ENCODE measurements around the gene RFPL3.
"Not testable (repeated sequence)": the region's sequence is repeated elsewhere in the genome, so short reads cannot be mapped to it uniquely, and the experiment has no call there.

The RFPL3 gene

GRCh38 chr22:32357567-32357966 is at the start of gene RFPL3:
TSS of gene RFPL3 (plus strand) at chr22:32357867. CDS start at chr22:32358072, 205 bp downstream.
- H3K4me1 Mint-ChIP-seq, H3K27me3 Mint-ChIP-seq, H3K27ac Mint-ChIP-seq, H3K4me3 Mint-ChIP-seq, H3K36me3 Mint-ChIP-seq, H3K9me3 Mint-ChIP-seq: not testable (repeated sequence)

GRCh38 chr22:32308191-32308590 is 49.5 kb upstream of the RFPL3 start:
- no peak overlapping the region for H3K4me3 Mint-ChIP-seq
- no peak overlapping the region for H3K27ac Mint-ChIP-seq
- H3K4me1 Mint-ChIP-seq, result no peaks in the 10 kb centered on the region
- no peaks in the 10 kb centered on the region for H3K36me3 Mint-ChIP-seq
- H3K27me3 Mint-ChIP-seq, result peaks cover 24% of the 10 kb centered on the region
- no peaks in the 10 kb centered on the region for H3K9me3 Mint-ChIP-seq

DNA sequence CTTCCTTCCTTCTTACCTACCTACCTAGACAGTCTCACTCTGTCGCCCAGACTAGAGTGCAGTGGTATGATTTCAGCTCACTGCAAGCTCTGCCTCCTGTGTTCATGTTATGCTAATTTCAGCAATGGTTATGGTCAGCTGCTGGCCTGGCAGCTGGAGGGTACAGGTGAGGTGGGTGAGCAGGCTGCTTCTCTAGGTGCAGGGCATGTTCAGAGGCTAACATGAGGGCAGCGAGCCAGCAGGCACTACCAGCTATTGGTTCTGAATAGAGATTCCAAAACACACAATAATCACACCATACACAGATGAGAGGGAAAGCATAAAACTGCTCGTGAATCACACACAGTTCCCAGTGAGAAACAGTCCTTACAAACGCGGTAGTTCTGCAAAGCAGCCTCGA is 48.7 kb upstream of the RFPL3 start:
- no peak overlapping the region for H3K27ac Mint-ChIP-seq
- no peaks in the 10 kb centered on the region for H3K36me3 Mint-ChIP-seq
- H3K27me3 Mint-ChIP-seq, result peaks cover 26% of the 10 kb centered on the region
- H3K4me3 Mint-ChIP-seq, result no peak overlapping the region
- H3K4me1 Mint-ChIP-seq, result no peaks in the 10 kb centered on the region
- H3K9me3 Mint-ChIP-seq, result no peaks in the 10 kb centered on the region

- H3K9me3 Mint-ChIP-seq, result no peaks in the 10 kb centered on the region
- H3K27me3 Mint-ChIP-seq, result peaks cover 23% of the 10 kb centered on the region
- H3K36me3 Mint-ChIP-seq, result no peaks in the 10 kb centered on the region
- no peak overlapping the region for H3K27ac Mint-ChIP-seq
- no peak overlapping the region for H3K4me3 Mint-ChIP-seq
- H3K4me1 Mint-ChIP-seq, result no peaks in the 10 kb centered on the region
Measured at GRCh38 chr22:32309585-32310251, 47.9 kb upstream of the RFPL3 start.

GRCh38 chr22:32310777-32311176 is 46.9 kb upstream of the RFPL3 start:
- H3K9me3 Mint-ChIP-seq, result no peaks in the 10 kb centered on the region
- H3K4me3 Mint-ChIP-seq, result no peak overlapping the region
- peaks cover 20% of the 10 kb centered on the region for H3K27me3 Mint-ChIP-seq
- no peak overlapping the region for H3K27ac Mint-ChIP-seq
- H3K4me1 Mint-ChIP-seq, result no peaks in the 10 kb centered on the region
- H3K36me3 Mint-ChIP-seq, result no peaks in the 10 kb centered on the region

DNA sequence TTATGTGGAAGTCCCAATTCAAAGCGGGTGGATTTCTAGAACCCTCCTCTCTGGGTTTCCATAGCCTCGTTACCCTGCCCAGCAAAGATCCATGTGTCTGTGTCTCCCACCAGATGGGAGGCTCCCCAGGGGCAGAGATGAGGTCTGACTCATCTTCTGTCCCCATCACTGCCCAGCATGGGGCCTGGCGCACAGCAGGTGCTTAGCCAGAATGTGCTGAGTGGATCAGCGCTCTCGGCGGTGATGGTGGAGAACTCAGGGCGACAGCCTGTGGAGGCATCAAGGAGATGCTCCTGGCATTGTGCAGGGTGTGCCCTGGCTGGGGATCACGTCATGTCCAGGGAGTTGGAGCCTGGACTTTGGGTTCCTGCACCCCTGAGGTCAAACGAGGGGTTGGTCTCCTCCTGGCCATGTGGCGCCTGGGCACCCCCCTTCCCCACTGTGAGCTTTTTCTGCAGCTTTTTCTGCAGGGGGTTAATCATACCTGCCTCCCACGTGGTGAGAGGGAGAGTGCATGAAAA is 46.1 kb upstream of the RFPL3 start:
- Mint-ChIP-seq H3K4me3 (no peak overlapping the region), H3K9me3 (no peaks in the 10 kb centered on the region), H3K27ac (no peak overlapping the region), H3K36me3 (no peaks in the 10 kb centered on the region), H3K4me1 (no peaks in the 10 kb centered on the region), H3K27me3 (peaks cover 19% of the 10 kb centered on the region)

DNA sequence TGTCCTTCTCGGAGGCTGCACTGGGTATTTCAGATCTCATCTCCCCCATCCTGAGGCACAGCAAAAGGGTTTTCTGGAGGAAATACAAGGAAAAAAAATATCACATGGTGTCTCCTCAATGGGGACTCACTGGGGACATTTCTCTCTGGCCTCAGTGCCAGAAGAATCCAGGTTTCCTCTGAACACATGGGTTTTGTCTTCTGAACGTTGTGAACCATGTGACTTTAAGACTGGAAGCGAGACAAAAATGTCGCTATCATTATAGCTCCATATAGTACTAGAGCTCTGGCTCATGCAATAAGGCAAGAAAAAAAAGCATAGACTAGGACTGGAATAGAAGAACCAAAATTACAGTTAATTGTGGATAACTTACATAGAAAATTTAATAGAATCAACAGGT is 44.9 kb upstream of the RFPL3 start:
- peaks cover 20% of the 10 kb centered on the region for H3K27me3 Mint-ChIP-seq
- H3K36me3 Mint-ChIP-seq, result no peaks in the 10 kb centered on the region
- no peak overlapping the region for H3K27ac Mint-ChIP-seq
- H3K4me3 Mint-ChIP-seq, result no peak overlapping the region
- H3K4me1 Mint-ChIP-seq, result no peaks in the 10 kb centered on the region
- H3K9me3 Mint-ChIP-seq, result no peaks in the 10 kb centered on the region

- Mint-ChIP-seq H3K4me1 (no peaks in the 10 kb centered on the region), H3K27ac (no peak overlapping the region), H3K9me3 (no peaks in the 10 kb centered on the region), H3K36me3 (no peaks in the 10 kb centered on the region), H3K27me3 (peaks cover 20% of the 10 kb centered on the region), H3K4me3 (no peak overlapping the region)
Measured at GRCh38 chr22:32313532-32313931, 44.1 kb upstream of the RFPL3 start.

- Mint-ChIP-seq H3K9me3 (peaks cover 7% of the 10 kb centered on the region), H3K27ac (no peak overlapping the region), H3K27me3 (peaks cover 16% of the 10 kb centered on the region), H3K4me3 (no peak overlapping the region), H3K36me3 (no peaks in the 10 kb centered on the region), H3K4me1 (no peaks in the 10 kb centered on the region)
Measured at GRCh38 chr22:32317524-32317923, 40.1 kb upstream of the RFPL3 start.

DNA sequence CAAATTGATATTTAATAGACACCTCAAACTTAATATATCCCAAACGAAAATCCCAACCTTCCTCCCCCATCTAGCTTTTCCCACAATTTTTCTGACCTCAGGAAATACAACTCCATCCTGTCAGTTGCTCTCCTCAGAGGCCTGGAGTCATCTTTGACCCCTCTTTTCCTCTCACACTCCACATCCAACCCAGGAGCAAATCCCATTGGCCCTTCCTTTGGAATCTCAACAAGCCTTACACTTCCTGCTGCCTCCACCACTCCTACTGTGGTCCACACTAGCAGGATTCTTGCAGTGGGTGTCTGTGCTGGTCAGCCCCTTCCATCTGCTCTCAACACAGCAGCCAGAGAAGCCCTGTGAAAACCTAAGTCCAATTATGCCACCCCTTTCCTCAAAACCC is 39.3 kb upstream of the RFPL3 start:
- Mint-ChIP-seq H3K27me3 (peaks cover 16% of the 10 kb centered on the region), H3K27ac (peak overlapping the region; percentile 37), H3K9me3 (peaks cover 7% of the 10 kb centered on the region), H3K4me3 (no peak overlapping the region), H3K4me1 (no peaks in the 10 kb centered on the region), H3K36me3 (no peaks in the 10 kb centered on the region)

DNA sequence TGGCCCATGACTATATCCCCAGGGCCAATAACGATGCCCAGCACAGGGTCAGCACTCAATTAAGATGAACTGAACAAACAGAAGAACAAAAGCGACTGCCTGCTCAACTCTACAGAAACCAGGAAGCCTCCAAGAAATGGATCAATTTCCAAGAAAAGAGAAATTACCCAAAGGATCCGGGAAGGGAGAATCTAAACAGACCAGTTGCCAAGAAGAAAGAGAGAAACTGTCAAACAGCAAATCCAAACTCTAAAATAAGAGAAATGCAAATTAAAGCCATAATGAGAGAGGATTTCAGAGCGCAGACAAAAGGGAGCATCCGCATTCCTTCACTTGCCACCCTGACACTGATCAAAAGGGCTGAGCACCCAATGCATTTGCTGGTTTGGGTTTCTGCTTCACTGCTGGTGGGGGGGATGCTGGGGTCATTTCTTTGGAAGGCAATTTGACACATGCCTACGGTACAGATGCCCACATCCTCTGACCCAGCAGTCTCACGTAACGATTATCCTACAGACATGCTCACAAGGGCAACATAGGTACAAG is 37.7 kb upstream of the RFPL3 start:
- Mint-ChIP-seq H3K4me3 (no peak overlapping the region), H3K36me3 (no peaks in the 10 kb centered on the region), H3K9me3 (peaks cover 7% of the 10 kb centered on the region), H3K27me3 (peaks cover 14% of the 10 kb centered on the region), H3K4me1 (no peaks in the 10 kb centered on the region), H3K27ac (no peak overlapping the region)

DNA sequence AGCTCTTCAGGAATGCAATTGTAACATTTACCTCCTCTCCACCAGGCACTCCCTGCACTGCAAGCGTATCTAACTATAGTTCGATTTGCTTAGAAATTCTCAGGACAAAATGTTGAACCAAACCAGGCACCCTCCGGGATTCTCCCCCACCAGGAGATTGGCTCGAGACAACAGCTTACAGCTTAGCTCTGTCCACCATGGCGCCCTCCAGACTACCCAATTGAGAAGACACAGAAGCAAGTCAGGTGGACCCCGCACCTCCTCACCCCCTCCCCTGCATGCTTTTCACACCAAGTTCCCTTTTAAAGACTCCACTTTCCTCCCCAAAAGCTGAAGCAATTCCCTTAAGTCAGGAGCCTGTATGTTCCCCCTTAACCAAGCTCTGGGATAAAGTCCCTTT is 34.7 kb upstream of the RFPL3 start:
- H3K9me3 Mint-ChIP-seq, result peaks cover 7% of the 10 kb centered on the region

GRCh38 chr22:32323513-32324164 is 34.0 kb upstream of the RFPL3 start:
- peaks cover 7% of the 10 kb centered on the region for H3K9me3 Mint-ChIP-seq
- no peak overlapping the region for H3K4me3 Mint-ChIP-seq
- peaks cover 5% of the 10 kb centered on the region for H3K27me3 Mint-ChIP-seq
- H3K27ac Mint-ChIP-seq, result no peak overlapping the region
- no peaks in the 10 kb centered on the region for H3K4me1 Mint-ChIP-seq
- H3K36me3 Mint-ChIP-seq, result no peaks in the 10 kb centered on the region

More for the DNA sequence above, 34.7 kb upstream of the RFPL3 start:
- H3K27ac Mint-ChIP-seq, result no peak overlapping the region
- H3K4me3 Mint-ChIP-seq, result no peak overlapping the region
- H3K27me3 Mint-ChIP-seq, result peaks cover 8% of the 10 kb centered on the region
- no peaks in the 10 kb centered on the region for H3K4me1 Mint-ChIP-seq
- no peaks in the 10 kb centered on the region for H3K36me3 Mint-ChIP-seq

- Mint-ChIP-seq H3K27ac (no peak overlapping the region), H3K4me3 (no peak overlapping the region)
Measured at GRCh38 chr22:32324505-32325415, 32.9 kb upstream of the RFPL3 start.

DNA sequence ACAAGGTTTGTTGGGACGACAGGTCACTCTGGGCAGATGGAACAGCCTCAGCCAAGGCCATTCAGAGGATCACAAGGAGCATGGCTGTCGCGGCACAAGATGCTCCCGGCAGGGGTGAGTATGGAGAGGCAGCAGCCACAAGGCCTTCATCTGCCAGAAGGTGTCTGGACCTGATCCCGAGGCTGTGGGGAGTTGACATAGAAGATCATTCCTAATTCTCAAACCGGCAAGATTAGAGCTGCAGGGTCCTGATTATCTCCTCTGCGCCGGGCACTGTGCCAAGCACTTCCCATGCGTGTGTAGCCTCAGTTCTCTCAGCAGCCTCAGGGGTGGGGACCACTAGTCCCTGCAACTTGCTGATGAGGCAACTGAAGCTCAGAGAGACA is 32.3 kb upstream of the RFPL3 start:
- Mint-ChIP-seq H3K27ac (no peak overlapping the region), H3K4me3 (no peak overlapping the region), H3K27me3 (peaks cover 2% of the 10 kb centered on the region), H3K9me3 (no peaks in the 10 kb centered on the region), H3K4me1 (no peaks in the 10 kb centered on the region), H3K36me3 (no peaks in the 10 kb centered on the region)

More at GRCh38 chr22:32324505-32325415, 32.9 kb upstream of the RFPL3 start:
- no peaks in the 10 kb centered on the region for H3K4me1 Mint-ChIP-seq
- H3K36me3 Mint-ChIP-seq, result no peaks in the 10 kb centered on the region
- H3K9me3 Mint-ChIP-seq, result no peaks in the 10 kb centered on the region
- peaks cover 2% of the 10 kb centered on the region for H3K27me3 Mint-ChIP-seq

Data from activated naive CD4-positive, alpha-beta T cell treated with anti-CD3 and anti-CD28 coated beads, Interleukin-2, amount 50 U/mL, for 24 hours (primary cell).